ENCODE results near the gene CATSPER3. TPM values are rescaled to one million over a fixed set of nuclear protein-coding genes. Genes with fewer than 3 reads are reported as not detected.
A peak's percentile ranks its signal among the peaks of the same experiment; 100 is the strongest.

The CATSPER3 gene
- total RNA-seq, result under 1 TPM; 0.42 to 0.85 TPM
- polyA plus RNA-seq (ENCODE audit: insufficient read length in 6 of 6), result 1 to 10 TPM in 4 of 6 donors, under 1 TPM in 2; 0.81 to 1.6 (median 1.1) TPM
- long read RNA-seq, donor 1, result 0 reads
- long read RNA-seq, donor 2, result 0 reads
- long read RNA-seq, donor 3, result 0 reads
- long read RNA-seq, donor 4, result 0 reads
- long read RNA-seq, donor 5, result 0 reads
- long read RNA-seq, donor 6, result 0 reads
- long read RNA-seq, donor 7, result 0 reads
- long read RNA-seq, donor 8, result 0 reads
- long read RNA-seq, donor 9, result 0 reads
- long read RNA-seq, donor 10, partial matches to known transcripts, result 1 of 2 reads
- long read RNA-seq, donor 10, other reads (novel, unspliced or antisense), result 1 of 2 reads
- long read RNA-seq, donor 11, result 0 reads
- long read RNA-seq, donor 12, result 0 reads

- ATAC-seq (no peak), DNase-seq (no peak)
- intact Hi-C loops (cut with DNase I), result no loop called here
Observed at GRCh38 chr5:134967607-134968006, at the start of gene CATSPER3. TSS of gene CATSPER3 (plus strand) at chr5:134967907. CDS start at chr5:134967992, 85 bp downstream.

GRCh38 chr5:134918861-134919260 lies 48.8 kb upstream of the CATSPER3 start:
- H3K27me3 ChIP-seq, result no peaks in the 10 kb centered on the region

More at GRCh38 chr5:134967607-134968006, at the start of gene CATSPER3:
- Histone ChIP-seq H3K4me1 (no peaks in the 10 kb centered on the region), H3K27ac (no peak within 1 kb of the TSS), H3K27me3 (no peaks in the 10 kb centered on the region), H3K4me3 (no peak within 1 kb of the TSS), H3K9me3 (no peaks in the 10 kb centered on the region), H3K36me3 (peaks cover 0 to 30% of the 10 kb centered on the region in 2 donors)
- TF ChIP-seq CTCF (IDR thresholded peaks at IDR 0.05), result no peak

GRCh38 chr5:134920848-134921575 lies 46.7 kb upstream of the CATSPER3 start:
- Histone ChIP-seq H3K9me3 (no peaks in the 10 kb centered on the region), H3K27ac (no peak overlapping the region), H3K4me3 (no peak overlapping the region), H3K27me3 (no peaks in the 10 kb centered on the region), H3K4me1 (no peaks in the 10 kb centered on the region), H3K36me3 (peaks cover 0 to 15% of the 10 kb centered on the region in 2 donors)
- ATAC-seq (peak; percentile 36), DNase-seq (no peak)
- TF ChIP-seq CTCF (IDR thresholded peaks at IDR 0.05), result no peak
- intact Hi-C loops (cut with DNase I), result no loop called here

More at GRCh38 chr5:134918861-134919260, 48.8 kb upstream of the CATSPER3 start:
- H3K36me3 ChIP-seq, result peaks cover 0 to 36% of the 10 kb centered on the region in 2 donors
- ATAC-seq (no peak), DNase-seq (no peak)
- no peak overlapping the region for H3K4me3 ChIP-seq
- H3K4me1 ChIP-seq, result no peaks in the 10 kb centered on the region
- no peak for TF ChIP-seq CTCF (IDR thresholded peaks at IDR 0.05)
- no peak overlapping the region for H3K27ac ChIP-seq
- H3K9me3 ChIP-seq, result no peaks in the 10 kb centered on the region
- intact Hi-C loops (cut with DNase I), result no loop called here

GRCh38 chr5:134932508-134932907 lies 35.2 kb upstream of the CATSPER3 start:
- peaks cover 0 to 58% of the 10 kb centered on the region in 2 donors for H3K36me3 ChIP-seq
- no peak for ATAC-seq

More at GRCh38 chr5:134932508-134932907, 35.2 kb upstream of the CATSPER3 start:
- Histone ChIP-seq H3K27me3 (no peaks in the 10 kb centered on the region), H3K4me3 (no peak overlapping the region), H3K27ac (no peak overlapping the region), H3K4me1 (no peaks in the 10 kb centered on the region), H3K9me3 (no peaks in the 10 kb centered on the region)
- no peak for DNase-seq
- intact Hi-C loops (cut with DNase I), result no loop called here
- TF ChIP-seq CTCF (IDR thresholded peaks at IDR 0.05), result no peak
